Measurements from ENCODE around the gene LIPG. TPM values are rescaled to one million over a fixed set of nuclear protein-coding genes. Genes with fewer than 3 reads are reported as not detected.
"Not testable (repeated sequence)": the region's sequence is repeated elsewhere in the genome, so short reads cannot be mapped to it uniquely, and the experiment has no call there.

The LIPG gene
- total RNA-seq, 4 donors from 2014 or later, result 8.0 TPM; not detected in 3

GRCh38 chr18:49584394-49584793 lies 22.5 kb downstream of the LIPG start:
- Histone ChIP-seq H3K36me3 (no peaks in the 10 kb centered on the region), H3K9me3 (no peaks in the 10 kb centered on the region), H3K27me3 (no peaks in the 10 kb centered on the region), H3K27ac (no peak overlapping the region), H3K4me3 (no peak overlapping the region), H3K4me1 (no peaks in the 10 kb centered on the region)
- TF ChIP-seq POLR2A (IDR thresholded peaks at IDR 0.05), result no peak
- no peak for TF ChIP-seq CTCF (IDR thresholded peaks at IDR 0.05)
- intact Hi-C loops (cut with DNase I; ENCODE audit: low total_unique reads), result no loop called here
- no peak for DNase-seq

DNA sequence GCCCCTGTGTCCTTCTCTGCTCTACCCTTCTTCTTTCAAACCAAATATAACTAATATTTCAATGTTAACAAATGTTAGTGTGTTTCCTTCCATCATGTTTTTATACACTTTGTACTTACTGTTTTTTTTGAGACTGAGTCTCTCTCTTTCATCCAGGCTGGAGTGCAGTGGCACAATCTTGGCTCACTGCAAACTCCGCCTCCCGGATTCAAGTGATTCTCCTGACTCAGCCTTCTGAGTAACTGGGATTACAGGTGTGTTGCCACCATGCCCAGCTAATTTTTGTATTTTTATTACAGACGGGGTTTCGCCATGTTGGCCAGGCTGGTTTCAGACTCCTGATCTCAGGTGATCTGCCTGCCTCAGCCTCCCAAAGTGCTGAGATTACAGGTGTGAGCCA lies 23.1 kb downstream of the LIPG start:
- H3K4me1 ChIP-seq; H3K27ac ChIP-seq; intact Hi-C loops (cut with DNase I; ENCODE audit: low total_unique reads); H3K4me3 ChIP-seq; DNase-seq; H3K9me3 ChIP-seq; H3K27me3 ChIP-seq; H3K36me3 ChIP-seq: not testable (repeated sequence)

DNA sequence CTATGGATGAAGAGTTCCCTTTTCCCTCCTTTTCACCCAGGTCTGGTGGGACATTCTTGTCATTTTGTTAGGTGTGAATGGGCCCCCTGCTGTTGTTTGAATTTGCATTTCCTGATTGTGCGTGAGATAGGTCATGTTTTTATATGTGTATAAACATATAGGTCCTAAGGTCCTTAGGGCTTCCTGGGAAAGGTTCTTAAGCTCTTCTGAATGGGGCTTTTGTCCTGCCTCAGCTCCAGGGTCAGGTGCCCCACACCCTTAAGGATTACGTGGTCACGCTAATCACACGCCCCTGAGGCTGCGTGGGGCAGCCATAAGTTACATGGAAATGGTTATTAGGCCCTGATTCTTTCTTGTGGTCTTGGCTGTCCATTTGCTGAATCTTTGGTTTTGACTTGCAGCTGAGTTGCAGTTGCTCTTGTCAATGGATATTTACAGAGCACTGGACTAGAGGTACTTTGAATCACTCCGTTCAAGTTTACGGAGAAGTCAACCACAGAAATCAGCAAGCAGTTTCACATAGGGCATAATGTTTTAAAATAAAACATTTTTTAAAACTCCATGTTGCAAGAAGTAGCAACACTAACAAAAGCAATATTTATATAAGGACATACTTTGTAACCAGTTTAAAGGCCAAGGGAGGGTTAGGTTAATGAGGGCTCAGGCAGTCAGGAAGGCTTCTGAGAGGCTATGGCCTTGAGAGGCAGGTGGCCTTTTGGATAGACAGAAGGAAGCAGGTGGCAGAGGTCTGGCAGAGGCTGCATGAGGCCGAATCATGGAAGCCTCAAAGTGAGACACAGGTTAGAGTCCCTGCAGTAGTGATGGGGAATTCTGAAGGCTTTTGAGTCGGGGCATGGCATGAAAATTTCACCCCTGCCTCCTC lies 24.2 kb downstream of the LIPG start:
- Histone ChIP-seq H3K27ac (no peak overlapping the region), H3K9me3 (no peaks in the 10 kb centered on the region), H3K4me3 (no peak overlapping the region), H3K36me3 (no peaks in the 10 kb centered on the region), H3K4me1 (no peaks in the 10 kb centered on the region), H3K27me3 (no peaks in the 10 kb centered on the region)
- TF ChIP-seq CTCF (IDR thresholded peaks at IDR 0.05) (no peak), POLR2A (IDR thresholded peaks at IDR 0.05) (no peak)
- intact Hi-C loops (cut with DNase I; ENCODE audit: low total_unique reads), result no loop called here
- no peak for DNase-seq

GRCh38 chr18:49588171-49588570 lies 26.3 kb downstream of the LIPG start:
- no peak for DNase-seq
- Histone ChIP-seq H3K27ac (no peak overlapping the region), H3K4me1 (no peaks in the 10 kb centered on the region), H3K27me3 (no peaks in the 10 kb centered on the region), H3K36me3 (no peaks in the 10 kb centered on the region), H3K9me3 (no peaks in the 10 kb centered on the region), H3K4me3 (no peak overlapping the region)
- TF ChIP-seq CTCF (IDR thresholded peaks at IDR 0.05), result no peak
- TF ChIP-seq POLR2A (IDR thresholded peaks at IDR 0.05), result no peak
- intact Hi-C loops (cut with DNase I; ENCODE audit: low total_unique reads), result no loop called here

GRCh38 chr18:49588971-49589370 lies 27.1 kb downstream of the LIPG start:
- TF ChIP-seq CTCF (IDR thresholded peaks at IDR 0.05) (no peak), POLR2A (IDR thresholded peaks at IDR 0.05) (no peak)
- Histone ChIP-seq H3K4me3 (no peak overlapping the region), H3K36me3 (no peaks in the 10 kb centered on the region), H3K27ac (no peak overlapping the region), H3K4me1 (no peaks in the 10 kb centered on the region), H3K9me3 (no peaks in the 10 kb centered on the region), H3K27me3 (no peaks in the 10 kb centered on the region)
- DNase-seq, result no peak
- intact Hi-C loops (cut with DNase I; ENCODE audit: low total_unique reads), result no loop called here
